Esophagus mucosa (tissue), 1 donor: ENCODE data around the gene PMVK. TPM values are rescaled to one million over a fixed set of nuclear protein-coding genes. Genes with fewer than 3 reads are reported as not detected.
A peak's percentile ranks its signal among the peaks of the same experiment; 100 is the strongest.
"Not testable (repeated sequence)": the region's sequence is repeated elsewhere in the genome, so short reads cannot be mapped to it uniquely, and the experiment has no call there.

ENCODE experiments used
- ATAC-seq: fragments of 200-7000 bp; cut with Tn5 transposase; one replicate; pipeline ENCODE4 v1.9.1; 2020
- total RNA-seq: library from RNA; stranded (reverse); gene quantifications from one replicate; pipeline ENCODE4 v1.2.4, GENCODE V29; 2023
- donor health status: DM: yes; HTN: yes; CAD: no.

Gene PMVK
- total RNA-seq, 1 donor from 2014 or later, result 55.6 TPM

DNA sequence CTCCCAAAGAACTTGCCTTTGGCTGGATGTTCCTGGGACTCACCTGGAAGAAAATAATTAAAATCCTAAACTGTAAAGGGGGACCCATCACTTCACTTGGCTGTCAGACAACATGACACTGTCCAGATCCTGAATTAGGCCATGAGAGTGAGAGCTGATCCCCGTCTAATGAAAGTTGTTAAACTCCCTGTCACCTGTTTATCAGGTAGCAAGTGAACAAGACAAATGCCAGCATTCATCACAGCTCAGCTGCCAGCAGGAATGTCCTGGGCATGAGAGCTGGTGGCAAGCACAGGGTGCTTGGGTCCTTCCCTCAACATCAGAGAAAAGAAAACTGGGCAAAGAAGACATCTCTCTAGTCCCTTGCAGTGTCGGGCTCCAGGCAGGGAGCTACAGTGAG, 23.8 kb downstream of the PMVK start:
- no peak for ATAC-seq

DNA sequence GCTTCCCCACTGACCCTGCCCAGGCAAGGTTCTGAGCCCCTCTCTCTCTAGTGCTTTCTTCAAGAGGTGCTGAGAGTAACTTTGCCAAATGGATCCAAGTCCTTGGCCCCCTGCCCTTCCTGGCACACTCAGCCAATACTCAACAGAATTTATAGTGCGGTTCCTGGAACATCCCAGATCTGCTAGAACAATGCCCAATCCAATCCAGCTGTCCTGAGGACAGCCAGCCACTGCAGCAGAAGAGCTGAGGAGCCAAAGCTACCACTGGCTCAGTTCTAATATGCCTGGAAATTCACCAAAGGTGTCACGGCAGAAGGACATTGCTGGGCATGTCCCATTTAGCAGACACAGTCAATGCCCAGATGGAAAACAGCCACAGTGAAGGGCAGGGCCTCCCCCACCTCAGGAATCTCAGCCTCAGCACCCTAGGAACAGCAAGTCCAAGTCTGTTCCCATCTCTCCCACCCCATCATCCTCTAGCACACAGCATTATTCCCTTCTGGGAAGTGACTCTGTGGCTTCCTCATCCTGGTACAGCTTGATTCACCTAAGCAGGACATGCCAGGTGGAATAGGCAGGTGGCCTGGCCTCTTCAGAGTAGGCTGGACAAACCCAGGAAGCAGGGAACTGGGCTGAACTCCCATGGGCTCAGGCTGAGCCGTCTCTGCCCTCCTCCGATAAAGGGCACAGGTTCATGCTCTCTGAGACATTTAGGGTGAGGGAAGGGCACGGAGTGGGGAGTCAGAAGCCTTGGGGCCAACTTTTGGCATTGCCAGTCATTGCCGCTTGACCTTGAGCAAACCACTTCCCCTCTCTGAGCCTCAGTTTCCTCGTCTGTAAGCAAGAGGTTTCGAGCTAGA, 24.6 kb downstream of the PMVK start:
- no peak for ATAC-seq

DNA sequence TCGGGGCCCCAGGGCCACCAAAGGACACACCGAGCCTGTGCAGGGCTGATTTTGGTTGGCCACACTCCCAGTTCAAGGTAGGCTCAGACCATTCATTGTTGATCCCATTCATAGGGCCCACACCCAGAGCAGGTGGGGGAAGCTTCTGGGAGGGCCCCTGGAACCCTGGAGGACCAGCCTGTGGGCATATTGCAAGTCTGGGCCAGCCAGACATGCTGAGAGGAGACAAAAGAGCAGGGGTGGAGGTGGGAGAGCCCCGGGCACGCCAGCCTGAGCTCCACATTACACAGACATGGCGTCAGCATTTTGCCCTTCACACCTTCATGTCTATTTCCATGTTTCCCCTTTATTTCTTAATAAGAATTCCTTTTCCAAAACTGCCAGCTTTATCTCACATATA, 25.7 kb downstream of the PMVK start:
- peak; percentile 95 for ATAC-seq

DNA sequence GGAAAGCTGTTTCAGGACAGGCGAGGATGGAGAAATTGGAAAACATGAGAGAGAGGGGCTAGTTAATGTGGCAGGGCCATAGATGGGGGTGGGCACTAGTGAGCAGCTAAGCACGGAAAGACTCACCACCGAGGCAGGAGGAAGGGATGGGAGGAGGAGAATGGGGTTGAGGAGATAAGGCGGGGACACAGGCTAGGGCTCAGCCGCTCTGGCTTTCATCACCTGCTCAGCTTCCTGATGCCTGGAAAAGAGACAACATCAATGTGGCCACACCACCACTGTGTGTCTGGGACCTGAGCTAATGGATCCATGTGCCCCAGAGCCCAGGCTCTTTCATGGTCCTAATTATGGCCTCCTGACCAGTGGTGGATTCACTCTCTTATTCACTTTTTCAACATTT, 27.6 kb downstream of the PMVK start:
- ATAC-seq, result no peak

DNA sequence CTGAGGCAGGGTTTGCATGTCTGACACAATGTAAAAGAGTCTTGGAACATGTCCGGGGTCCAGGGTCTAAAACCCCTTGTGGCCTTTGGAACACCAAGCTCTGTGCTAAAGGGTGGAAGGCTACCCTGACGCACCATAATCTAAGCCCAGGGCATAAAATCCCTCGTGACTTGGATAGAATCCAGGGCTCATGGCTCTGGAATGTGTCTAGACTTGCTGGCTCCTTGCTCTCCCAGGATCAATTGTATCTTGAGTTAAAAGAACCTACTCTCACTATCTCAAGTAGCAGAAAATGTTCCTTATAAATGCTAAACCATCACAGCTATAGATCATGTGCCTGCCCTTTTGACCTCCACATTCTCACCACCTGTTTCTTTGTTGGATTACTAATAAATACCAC, 28.4 kb downstream of the PMVK start:
- ATAC-seq, result not testable (repeated sequence)

DNA sequence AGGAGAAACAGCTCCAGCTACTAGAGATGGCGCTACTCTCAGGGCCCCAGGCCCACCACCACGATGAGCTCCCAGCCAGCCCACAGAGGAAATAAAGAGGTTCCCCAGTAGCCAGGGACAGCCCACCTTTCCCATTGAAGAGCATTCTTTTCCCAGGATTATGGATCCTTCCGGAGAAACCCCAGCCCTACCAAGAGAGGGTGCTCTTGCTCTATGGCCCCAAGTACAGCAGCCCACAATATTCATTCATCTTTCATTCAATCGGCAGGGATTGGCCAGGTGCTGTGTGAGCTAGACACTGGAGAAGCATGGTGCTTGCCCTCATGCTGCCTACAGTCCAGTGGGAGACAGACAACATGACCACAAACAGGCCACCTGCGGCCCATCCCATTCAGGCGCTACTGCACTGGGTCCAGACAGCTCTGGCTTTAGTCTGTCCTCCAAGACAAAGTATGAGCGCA, 29.9 kb downstream of the PMVK start:
- peak; percentile 49 for ATAC-seq

DNA sequence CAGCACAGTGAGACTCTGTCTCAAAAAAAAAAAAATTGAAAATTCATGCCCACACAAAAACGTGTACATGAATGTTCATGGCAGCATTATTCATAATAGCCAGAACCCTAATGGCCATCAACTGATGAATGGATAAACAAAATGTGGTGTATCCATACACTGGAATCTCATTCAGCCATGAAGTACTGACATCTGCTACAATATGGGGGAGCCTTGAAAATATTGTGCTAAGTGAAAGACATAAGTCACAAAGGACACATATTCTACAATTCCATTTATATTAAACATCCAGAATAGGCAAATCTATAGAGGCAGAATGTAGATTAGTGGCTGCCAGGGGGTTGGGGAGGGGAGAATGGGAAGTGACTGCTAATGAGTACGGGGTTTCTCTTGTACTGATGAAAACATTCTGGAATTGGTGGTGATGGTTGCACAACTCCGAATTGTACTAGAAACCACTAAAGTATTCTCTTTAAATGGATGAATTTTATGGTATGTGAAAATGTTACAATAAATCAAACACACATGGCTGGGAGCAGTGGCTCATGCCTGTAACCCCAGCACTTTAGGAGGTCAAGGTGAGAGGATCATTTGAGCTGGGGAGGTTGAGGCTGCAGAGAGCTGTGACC, 33.5 kb downstream of the PMVK start:
- no peak for ATAC-seq

DNA sequence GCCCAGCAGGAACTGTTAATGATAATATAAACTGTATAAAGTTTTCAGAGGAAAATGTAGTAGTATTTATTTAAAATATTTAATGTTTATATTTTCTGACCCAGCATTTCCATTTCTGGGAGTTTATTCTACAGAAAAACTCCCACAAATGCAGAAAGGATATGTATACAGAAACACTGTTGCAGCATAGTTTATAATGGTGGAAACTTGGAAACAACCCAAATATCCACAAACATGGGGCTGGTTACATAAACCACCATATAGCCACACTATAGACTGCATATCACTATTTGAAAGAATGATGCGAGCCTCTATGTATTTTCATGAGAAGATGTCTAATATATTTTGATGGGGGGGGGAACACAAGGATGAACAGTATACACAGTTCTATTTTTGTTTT, 34.9 kb downstream of the PMVK start:
- ATAC-seq, result no peak

DNA sequence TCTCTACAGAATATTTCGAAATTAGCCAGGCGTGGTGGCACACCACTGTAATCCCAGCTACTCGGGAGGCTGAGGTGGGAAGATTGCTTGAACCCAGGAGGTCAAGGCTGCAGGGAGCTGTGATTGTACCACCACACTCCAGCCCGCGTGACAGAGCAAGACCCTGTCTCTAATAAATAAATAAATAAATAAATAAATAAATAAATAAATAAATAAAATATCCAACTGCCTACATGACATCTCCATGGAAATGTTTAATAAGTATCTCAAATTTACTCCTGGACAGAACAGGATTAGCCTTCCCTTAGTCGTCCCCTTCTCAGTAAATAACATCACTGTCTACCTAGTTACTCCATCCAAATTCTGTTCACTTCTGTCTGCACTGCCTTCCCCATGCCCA, 37.5 kb downstream of the PMVK start:
- no peak for ATAC-seq

DNA sequence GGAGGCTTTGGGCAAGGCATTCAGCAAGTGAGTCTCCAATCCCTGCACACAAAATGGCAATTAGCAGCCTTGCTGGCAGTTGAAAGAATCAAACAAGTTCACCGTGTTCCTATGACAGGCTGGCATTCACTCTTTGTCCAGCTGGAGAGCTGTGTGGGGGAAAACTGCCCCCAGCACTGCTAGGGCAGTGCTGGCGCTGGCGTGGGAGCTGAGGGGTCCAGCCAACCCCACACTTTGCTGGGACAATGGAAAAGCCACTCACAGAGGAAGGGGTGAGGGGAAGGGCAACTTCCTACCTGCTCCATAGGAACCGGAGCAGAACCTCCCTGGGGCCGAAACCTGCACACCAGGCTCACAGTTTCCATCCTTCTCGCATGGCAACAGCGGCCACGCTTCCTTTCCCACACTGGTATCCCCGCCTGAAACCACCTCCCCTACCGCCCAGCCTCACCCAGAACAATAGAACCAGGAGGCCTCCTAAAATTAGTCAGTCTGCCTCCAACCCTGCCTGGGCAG, 39.7 kb downstream of the PMVK start:
- peak; percentile 61 for ATAC-seq

DNA sequence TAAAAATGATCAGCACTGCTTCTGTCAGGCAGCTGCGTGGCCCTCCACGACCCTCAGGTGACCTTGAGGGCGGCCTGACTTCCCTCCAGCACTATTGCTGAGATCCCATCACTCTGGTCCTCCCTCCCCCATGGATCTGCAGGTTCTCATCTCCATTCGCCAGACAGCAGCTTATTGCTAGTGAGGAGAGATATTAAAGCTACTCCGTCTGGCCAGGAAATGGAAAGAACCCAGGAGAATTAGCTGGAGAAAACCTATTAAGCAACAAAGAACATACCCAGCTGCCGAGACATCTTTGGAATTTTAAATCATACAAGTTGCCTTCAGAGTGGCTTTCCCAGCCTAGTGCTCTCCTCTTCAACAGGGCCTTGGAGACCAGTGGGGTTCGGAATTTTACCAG, 40.7 kb downstream of the PMVK start:
- no peak for ATAC-seq

DNA sequence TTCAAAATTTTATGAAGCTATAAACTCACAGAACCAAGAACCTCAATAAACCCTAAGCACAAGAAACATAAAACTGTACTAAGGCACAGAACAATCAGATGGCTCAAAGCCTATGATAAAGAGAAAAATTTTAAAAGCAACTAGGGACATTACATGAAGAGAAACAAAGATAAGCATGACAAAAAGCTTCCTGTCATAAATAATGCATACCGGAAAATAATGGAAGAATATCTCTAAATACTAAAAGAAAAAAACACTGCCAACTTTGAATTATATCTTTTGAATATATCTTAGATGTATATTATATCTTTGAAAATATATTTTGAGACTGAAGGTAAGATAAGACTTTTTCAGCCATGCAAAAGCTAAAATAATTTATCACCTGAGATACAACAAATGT, 45.1 kb downstream of the PMVK start:
- no peak for ATAC-seq

DNA sequence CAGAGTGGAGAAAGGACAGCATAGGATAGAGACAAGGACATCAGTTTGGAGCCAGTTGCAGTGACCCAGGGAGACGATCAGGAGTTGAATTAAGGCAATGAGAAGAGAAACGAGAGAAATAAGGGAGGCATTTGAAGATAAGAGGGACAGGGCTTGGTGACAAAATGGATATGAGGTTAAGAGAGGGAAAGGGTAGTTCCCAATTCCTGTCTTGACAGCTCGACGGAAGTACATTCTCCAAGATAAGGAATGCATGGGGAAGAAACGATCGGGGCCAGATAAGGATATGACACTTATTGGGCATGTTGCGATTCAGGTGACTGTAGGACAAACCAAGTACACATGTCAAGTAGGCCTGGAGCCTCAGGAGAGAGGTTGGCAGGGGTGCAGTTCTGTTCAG, 47.8 kb downstream of the PMVK start:
- ATAC-seq, result no peak

DNA sequence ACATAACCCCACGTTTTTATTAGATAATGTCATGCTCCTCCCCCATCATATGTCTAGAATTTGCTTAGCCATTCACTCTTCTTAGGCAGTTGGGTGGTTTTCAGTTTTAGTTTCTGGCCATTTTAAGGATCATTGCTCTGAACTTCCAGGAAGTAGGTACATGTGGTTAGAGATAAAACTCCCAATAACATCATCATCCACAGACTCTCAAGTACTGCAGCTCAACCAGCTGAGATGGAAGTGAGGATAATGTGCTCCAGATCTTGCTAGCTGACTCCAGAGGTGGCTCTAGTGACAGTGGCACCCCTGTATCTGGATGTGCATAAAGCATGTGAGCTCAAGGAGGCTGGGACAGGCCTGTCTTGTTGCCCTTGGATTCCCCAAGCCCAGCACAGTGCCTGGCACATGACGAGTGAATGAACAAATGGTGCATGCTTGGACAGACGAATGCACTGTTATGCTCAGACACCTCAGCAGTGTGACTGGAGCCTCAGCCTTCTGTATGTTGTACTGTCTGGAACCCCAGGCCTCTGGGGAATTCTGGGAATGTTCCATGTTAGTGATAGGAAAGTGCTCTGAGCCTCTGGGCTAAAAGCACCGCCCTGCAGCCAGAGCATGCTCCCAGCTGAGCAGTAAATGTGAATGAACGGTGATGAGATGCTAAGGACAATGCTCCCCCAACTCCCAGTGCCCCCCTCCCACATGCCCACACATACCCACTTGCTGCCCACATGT, 50.1 kb downstream of the PMVK start:
- no peak for ATAC-seq

DNA sequence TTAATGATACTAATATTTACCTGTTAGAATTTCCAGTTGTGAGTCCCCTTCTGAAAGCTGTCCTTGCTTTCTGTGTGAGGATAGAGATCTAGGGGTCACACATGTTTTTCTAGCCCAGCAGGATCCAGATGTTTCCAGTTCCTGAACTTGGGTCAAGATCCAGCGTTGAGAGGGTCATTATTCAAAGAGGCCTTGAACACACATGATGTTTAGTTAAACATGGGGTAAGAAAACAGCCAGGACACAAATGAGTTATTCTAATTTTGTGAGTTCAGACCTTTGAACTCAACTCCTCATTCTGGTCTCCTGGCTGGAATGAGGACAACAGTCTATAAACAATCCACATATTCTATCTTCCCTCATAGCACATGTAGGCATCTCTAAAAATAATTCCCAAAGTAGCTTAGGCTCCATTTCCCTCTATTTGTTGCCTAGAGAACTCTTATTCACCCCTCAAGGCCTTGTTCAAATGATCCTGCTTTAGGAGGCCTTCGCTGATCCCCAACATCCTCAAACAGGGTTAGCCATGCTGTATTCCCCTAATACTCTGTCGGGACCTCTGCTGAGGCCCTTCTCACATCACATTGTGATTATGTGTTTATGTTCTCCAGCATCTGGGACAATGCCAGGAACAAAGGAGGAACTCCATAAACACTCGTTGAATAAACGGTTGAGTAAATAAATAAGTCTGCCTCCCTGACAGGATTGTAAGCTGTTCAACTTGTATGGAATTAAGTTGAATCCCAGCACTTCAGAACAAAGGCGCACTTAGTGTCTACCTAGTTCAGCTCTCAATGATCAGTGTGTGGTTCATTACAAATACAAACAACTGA, 51.4 kb downstream of the PMVK start:
- ATAC-seq, result no peak

DNA sequence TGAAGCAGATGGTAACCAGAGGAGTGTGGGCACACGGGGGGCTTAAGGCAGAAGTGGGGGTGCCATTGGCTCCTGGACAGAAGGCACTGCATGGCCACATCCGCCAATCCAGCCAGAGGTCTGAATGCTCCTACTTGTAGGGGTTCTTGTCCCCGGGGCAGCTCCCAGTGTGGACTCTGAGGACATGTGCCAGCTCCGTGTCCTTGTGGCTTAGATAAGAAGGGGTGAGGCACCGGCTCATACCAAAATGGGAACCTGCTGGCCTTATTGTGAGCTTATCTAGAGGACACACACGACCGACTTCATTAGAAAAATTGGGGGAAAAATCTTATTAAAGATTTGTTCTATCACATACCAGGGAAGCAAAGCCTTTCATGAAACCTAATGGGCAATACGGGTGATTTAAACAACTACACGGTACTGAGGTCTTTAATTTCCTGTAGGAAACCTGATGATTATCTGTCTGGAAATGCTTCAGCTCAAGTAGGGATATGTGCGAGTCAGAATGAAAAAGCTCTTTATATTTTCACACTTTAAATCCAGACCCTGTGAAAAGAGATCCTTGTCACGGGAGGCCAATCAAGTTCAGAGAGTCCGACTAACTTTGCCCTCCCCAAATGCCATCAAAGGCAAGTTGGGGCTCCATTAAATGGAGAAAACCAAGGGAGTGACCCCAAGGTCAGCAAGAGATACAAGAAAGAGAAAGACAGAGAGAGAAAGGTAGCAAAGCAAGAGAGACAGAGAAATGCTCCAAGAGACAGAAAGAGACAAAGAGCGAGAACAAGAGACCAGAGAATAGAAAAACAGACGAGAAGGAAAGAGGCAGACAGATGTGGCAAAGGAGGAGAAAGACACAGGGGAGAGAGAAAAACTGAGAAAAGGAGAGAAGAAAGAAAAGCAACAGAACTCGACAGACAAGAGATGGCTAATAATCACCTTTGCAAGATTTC, 52.3 kb downstream of the PMVK start:
- no peak for ATAC-seq

DNA sequence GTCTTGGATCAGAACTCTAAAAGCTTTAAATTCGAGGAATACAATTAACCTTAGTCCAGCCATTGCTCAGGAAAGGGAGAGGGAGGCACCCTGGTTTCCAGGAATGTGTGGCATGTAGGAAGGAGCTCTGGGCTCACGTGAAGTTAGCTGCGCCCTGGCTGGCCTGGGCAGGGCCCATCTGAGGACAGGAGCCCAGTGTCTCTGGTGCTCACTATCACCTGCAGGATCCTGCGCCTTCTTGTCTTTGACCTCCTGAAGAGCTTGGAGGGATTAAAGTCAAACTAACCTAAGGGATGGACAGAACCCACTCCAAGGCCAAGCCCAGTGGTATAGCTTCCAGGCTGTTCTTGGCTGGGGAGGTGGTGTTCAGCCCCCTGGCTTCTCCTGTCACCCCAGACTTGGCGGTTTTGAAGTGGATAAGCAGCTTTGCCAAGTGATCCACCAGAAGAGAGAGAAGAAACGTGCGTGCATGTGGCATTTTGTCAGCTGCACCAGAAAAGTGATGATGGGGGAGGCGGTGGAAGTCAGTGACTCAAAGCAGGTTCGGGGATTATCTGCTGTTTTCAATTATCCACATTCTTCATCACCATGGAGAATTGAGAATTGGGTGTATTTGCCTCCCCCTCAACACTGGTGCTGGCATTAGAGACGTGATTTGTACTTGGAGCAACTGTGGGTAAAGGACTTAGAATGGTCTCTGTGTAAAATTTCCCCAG, 54.5 kb downstream of the PMVK start:
- no peak for ATAC-seq

DNA sequence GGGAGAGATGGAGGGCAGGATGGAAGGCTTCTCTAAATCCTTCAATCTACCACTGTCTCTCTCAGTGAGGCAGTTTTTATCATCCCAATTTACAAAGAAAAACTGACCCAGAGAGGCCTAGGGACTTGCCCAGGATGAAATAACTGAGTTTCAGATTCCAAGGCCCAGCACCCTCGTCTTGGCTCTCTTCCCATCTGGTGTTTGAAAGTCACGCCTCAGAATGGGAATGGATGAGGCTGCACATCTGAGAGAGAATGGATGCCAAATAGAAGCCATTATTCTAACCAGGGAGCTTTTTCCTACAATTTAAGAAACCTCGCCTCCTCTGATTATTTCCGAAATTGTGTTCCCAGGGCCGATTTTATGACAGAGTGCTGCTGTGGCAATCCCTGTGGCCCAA, 55.8 kb downstream of the PMVK start:
- no peak for ATAC-seq

DNA sequence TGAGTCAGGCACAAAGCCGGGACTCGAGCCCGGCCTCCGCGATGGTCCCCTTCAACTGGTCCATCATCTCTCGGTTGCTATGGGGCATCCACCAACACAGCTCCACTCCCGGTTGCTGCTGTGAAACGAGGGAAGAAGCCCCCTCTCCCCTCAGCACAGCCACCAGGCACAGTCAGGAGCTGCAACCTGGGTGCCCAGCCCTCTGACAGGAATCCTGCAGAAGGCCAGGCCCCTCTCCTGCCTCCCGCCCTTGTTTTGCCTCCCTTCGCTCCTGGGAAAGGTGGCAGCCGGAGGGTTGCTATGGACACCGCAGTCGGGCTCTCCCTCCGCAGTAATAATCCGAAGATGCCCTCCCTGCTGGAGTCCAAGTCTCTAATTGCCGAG, 57.5 kb downstream of the PMVK start:
- no peak for ATAC-seq

DNA sequence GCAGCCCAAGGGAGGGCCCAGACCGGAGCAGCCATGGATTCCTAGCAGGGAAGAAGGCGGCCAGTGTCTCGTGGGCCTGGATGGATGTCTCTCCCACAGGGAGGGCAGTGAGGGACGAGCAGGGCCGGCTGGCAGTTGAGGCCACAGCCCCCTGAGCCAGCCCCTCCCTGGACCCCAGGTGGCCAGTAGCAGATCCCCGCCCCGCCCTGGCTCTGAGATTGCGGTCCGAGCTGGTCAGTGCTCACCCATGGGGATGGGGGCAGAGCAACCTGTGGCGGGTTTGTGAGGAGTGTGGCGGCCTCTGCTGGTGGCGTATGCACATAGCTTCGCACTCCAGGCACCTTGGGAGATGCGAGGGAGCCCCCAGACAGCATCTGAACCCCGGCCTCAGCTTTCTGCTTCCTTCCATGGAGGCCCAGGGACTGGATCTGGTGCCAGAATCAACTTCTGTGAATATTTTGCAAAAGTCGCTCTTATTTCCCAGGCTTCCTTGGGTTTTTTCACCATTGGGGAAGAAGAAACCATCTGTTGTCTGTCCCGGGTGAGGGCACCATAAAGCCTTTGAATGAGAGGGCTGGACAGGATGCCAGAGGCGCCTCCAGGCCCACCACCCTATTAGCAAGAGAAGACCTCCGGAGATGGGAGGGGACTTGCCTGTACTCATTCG, 58.0 kb downstream of the PMVK start:
- peak; percentile 79 for ATAC-seq
